Muscle of leg (tissue), 16 donors: ENCODE results near the gene RASSF5. TPM values are rescaled to one million over a fixed set of nuclear protein-coding genes. Genes with fewer than 3 reads are reported as not detected.
A peak's percentile ranks its signal among the peaks of the same experiment; 100 is the strongest.

Experiments
- DNase-seq: peaks from one replicate; pipeline ENCODE4 v3.0.0; 2013
- H3K27ac ChIP-seq: one replicate; pipeline ENCODE4 v1.5.1; 2013; ENCODE audit warnings: mild to moderate bottlenecking, low read length, control low read depth
- H3K27me3 ChIP-seq: one replicate; pipeline ENCODE4 v1.6.1; 2013; ENCODE audit warnings: low read length; ENCODE audit not compliant: control insufficient read depth, insufficient read depth
- H3K36me3 ChIP-seq: one replicate; pipeline ENCODE4 v1.6.1; 2013; ENCODE audit warnings: low read length; ENCODE audit not compliant: control insufficient read depth, insufficient read depth
- H3K4me1 ChIP-seq: one replicate; pipeline ENCODE4 v1.6.1; 2013; ENCODE audit warnings: low read length; ENCODE audit not compliant: control insufficient read depth, insufficient read depth
- H3K4me3 ChIP-seq: one replicate; pipeline ENCODE4 v1.5.1; 2013; ENCODE audit warnings: low read length, control low read depth
- H3K9me3 ChIP-seq: replicated peaks from 2 replicates; pipeline ENCODE4 v1.6.1; 2013; ENCODE audit warnings: low read depth, low read length; ENCODE audit not compliant: control insufficient read depth
- whole genome bisulfite sequencing: methylation state at CpG from one replicate; pipeline ENCODE4 v1.1.5; 2013; ENCODE audit warnings: missing lambda C conversion rate; ENCODE audit not compliant: insufficient coverage; 5-methylcytosine and 5-hydroxymethylcytosine counted together
- long read RNA-seq, 11 donors: transcript quantifications; one replicate each; lab custom pipeline, GENCODE V29; 2026
- polyA plus RNA-seq, 8 donors: library from polyadenylated mRNA; unstranded; fragments of 120-200 nt; gene quantifications; one replicate each; pipeline versions ENCODE4 v1.2.1 to v1.2.3, GENCODE V29; 2013; ENCODE audit warnings: inconsistent platforms in 1 of 8, low replicate concordance in 1 of 8; ENCODE audit not compliant: insufficient read length in 8 of 8, insufficient read depth in 1 of 8
- total RNA-seq: library from RNA; stranded (reverse); fragments of 120-200 nt; gene quantifications from one replicate; pipeline ENCODE4 v1.2.4, GENCODE V29; 2013

RASSF5 gene
- total RNA-seq = 3.6 TPM
- polyA plus RNA-seq = 1 to 10 TPM; 4.8 to 8.6 (median 6.7) TPM
- long read RNA-seq, donor 1 = 0 reads
- long read RNA-seq, donor 2 = 0 reads
- long read RNA-seq, donor 3, full-length matches to known transcripts = 4 of 4 reads
- long read RNA-seq, donor 3, partial matches to known transcripts = 0 of 4 reads
- long read RNA-seq, donor 3, other reads (novel, unspliced or antisense) = 0 of 4 reads
- long read RNA-seq, donor 4, partial matches to known transcripts = 0 of 1 reads
- long read RNA-seq, donor 4, other reads (novel, unspliced or antisense) = 0 of 1 reads
- long read RNA-seq, donor 5, partial matches to known transcripts = 0 of 3 reads
- long read RNA-seq, donor 5, other reads (novel, unspliced or antisense) = 0 of 3 reads
- long read RNA-seq, donor 6, partial matches to known transcripts = 0 of 1 reads
- long read RNA-seq, donor 6, other reads (novel, unspliced or antisense) = 0 of 1 reads
- long read RNA-seq, donor 7 = 0 reads
- long read RNA-seq, donor 8, partial matches to known transcripts = 0 of 1 reads
- long read RNA-seq, donor 8, other reads (novel, unspliced or antisense) = 0 of 1 reads
- long read RNA-seq, donor 9, partial matches to known transcripts = 0 of 1 reads
- long read RNA-seq, donor 9, other reads (novel, unspliced or antisense) = 0 of 1 reads
- long read RNA-seq, donor 10, partial matches to known transcripts = 0 of 5 reads
- long read RNA-seq, donor 10, other reads (novel, unspliced or antisense) = 0 of 5 reads
- long read RNA-seq, donor 11, partial matches to known transcripts = 0 of 1 reads
- long read RNA-seq, donor 11, other reads (novel, unspliced or antisense) = 0 of 1 reads

- Histone ChIP-seq H3K4me1 (peaks cover 55% of the 10 kb centered on the region), H3K36me3 (no peaks in the 10 kb centered on the region), H3K27me3 (peaks cover 47% of the 10 kb centered on the region), H3K27ac (no peak within 1 kb of the TSS), H3K9me3 (no peaks in the 10 kb centered on the region), H3K4me3 (peak within 1 kb of the TSS; percentile 58)
- WGBS = under 1% methylated on average over 85 of the region's 97 CpGs
- DNase-seq = peak; percentile 85
Observed at GRCh38 chr1:206507284-206508129, at the start of gene RASSF5. TSS of gene RASSF5 (plus strand) at chr1:206507531. CDS start at chr1:206507603, 72 bp downstream.

DNA sequence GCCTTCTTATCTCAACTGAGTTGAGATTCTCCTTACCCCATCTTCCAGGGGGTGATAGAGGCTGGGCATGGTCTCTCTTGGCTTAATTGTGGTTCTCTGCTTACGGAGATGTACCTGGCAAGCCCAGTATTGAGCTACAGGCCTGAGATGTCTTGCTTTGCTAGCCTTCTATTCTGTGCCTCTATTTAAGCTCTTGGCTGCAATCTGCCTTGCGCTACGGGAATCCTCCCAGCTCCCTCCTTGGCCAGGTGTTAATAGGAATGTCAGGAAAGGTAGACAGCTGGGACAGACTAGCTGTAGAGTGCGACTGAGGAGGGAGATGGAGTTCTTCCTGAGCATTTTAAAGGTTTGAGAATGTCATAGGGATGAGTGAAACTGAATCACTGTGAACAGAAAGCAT is 47.6 kb upstream of the RASSF5 start:
- peaks cover 86% of the 10 kb centered on the region for H3K36me3 ChIP-seq
- peak overlapping the region; percentile 20 for H3K27ac ChIP-seq
- WGBS = 93% methylated on average over 4 of the region's 4 CpGs
- H3K4me3 ChIP-seq = no peak overlapping the region
- DNase-seq = no peak
- no peaks in the 10 kb centered on the region for H3K27me3 ChIP-seq
- peaks cover 28% of the 10 kb centered on the region for H3K4me1 ChIP-seq
- no peaks in the 10 kb centered on the region for H3K9me3 ChIP-seq

GRCh38 chr1:206460836-206461426 is 46.4 kb upstream of the RASSF5 start:
- Histone ChIP-seq H3K9me3 (no peaks in the 10 kb centered on the region), H3K36me3 (peaks cover 73% of the 10 kb centered on the region), H3K4me1 (peaks cover 18% of the 10 kb centered on the region), H3K27ac (peak overlapping the region; percentile 78), H3K27me3 (no peaks in the 10 kb centered on the region), H3K4me3 (no peak overlapping the region)
- DNase-seq = peak; percentile 80
- 28% methylated on average over 5 of the region's 17 CpGs for WGBS

DNA sequence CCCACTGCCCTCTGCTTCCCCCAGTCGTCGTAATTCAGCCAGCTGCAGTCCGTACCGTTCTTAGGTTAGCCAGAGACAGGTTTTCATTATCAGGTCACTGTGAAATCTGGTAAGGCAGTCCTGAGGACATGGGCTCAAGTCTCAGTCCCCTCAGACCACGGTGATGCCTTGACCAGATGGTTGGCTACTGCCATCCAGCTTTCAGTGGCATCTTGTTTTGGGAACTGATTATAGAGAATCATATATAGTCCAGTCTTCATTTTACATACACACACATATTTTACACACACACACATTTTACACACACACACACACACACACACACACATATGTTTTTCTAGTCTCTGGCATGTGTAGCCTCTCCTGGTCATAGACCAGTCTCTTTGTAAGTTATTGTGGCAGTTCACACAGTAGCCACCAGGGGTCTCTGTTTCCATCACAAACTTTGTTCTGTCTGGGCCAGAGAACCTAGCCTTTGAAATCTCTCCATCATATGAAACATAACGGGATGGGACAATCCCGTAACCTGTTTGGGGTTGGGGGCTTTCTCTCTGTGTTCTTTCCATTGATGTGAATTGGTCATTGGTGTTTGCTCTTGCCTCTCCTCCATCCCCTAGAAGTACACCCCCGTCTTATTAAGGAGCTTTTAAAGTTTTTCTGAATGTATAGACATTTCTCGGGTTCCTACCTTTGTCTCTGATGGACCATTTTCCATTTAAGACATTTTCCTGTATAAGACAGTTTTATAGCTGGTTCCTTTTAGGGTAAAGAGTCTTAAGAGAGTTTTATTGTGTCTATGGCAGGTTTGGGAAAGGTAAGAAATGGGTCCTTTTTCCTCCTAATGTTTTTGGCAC is 45.5 kb upstream of the RASSF5 start:
- DNase-seq = peak; percentile 90
- Histone ChIP-seq H3K4me3 (no peak overlapping the region), H3K27ac (peak overlapping the region; percentile 78), H3K9me3 (no peaks in the 10 kb centered on the region), H3K36me3 (peaks cover 64% of the 10 kb centered on the region), H3K4me1 (peaks cover 11% of the 10 kb centered on the region), H3K27me3 (no peaks in the 10 kb centered on the region)
- 61% methylated on average over 4 of the region's 9 CpGs for WGBS

- no peak overlapping the region for H3K4me3 ChIP-seq
- H3K36me3 ChIP-seq = peaks cover 51% of the 10 kb centered on the region
- DNase-seq = no peak
- H3K4me1 ChIP-seq = peaks cover 21% of the 10 kb centered on the region
- H3K9me3 ChIP-seq = no peaks in the 10 kb centered on the region
- WGBS = 89% methylated on average over 1 of the region's 1 CpG
- peaks cover 7% of the 10 kb centered on the region for H3K27me3 ChIP-seq
- H3K27ac ChIP-seq = no peak overlapping the region
Observed at GRCh38 chr1:206463137-206463536, 44.2 kb upstream of the RASSF5 start.

GRCh38 chr1:206463911-206464310 is 43.4 kb upstream of the RASSF5 start:
- WGBS = 89% methylated on average over 6 of the region's 8 CpGs
- peaks cover 27% of the 10 kb centered on the region for H3K4me1 ChIP-seq

GRCh38 chr1:206464456-206464964 is 42.8 kb upstream of the RASSF5 start:
- Histone ChIP-seq H3K36me3 (peaks cover 38% of the 10 kb centered on the region), H3K27ac (no peak overlapping the region), H3K27me3 (peaks cover 8% of the 10 kb centered on the region), H3K9me3 (no peaks in the 10 kb centered on the region), H3K4me3 (no peak overlapping the region), H3K4me1 (peaks cover 30% of the 10 kb centered on the region)
- WGBS = 57% methylated on average over 1 of the region's 4 CpGs
- peak; percentile 54 for DNase-seq

More at GRCh38 chr1:206463911-206464310, 43.4 kb upstream of the RASSF5 start:
- H3K36me3 ChIP-seq = peaks cover 44% of the 10 kb centered on the region
- no peak for DNase-seq
- H3K9me3 ChIP-seq = no peaks in the 10 kb centered on the region
- H3K4me3 ChIP-seq = no peak overlapping the region
- no peak overlapping the region for H3K27ac ChIP-seq
- H3K27me3 ChIP-seq = peaks cover 8% of the 10 kb centered on the region

- DNase-seq = no peak
- Histone ChIP-seq H3K27ac (no peak overlapping the region), H3K4me1 (peaks cover 43% of the 10 kb centered on the region), H3K9me3 (no peaks in the 10 kb centered on the region), H3K36me3 (peaks cover 32% of the 10 kb centered on the region), H3K27me3 (peaks cover 8% of the 10 kb centered on the region), H3K4me3 (no peak overlapping the region)
- WGBS = no CpG with 5 or more reads among the region's 2 CpGs
Observed at GRCh38 chr1:206465951-206466350, 41.4 kb upstream of the RASSF5 start.
